SJSA1 (cell line): Measurements from ENCODE around the gene TMTC1. TPM values are rescaled to one million over a fixed set of nuclear protein-coding genes. Genes with fewer than 3 reads are reported as not detected.

ENCODE experiments used
- DNase-seq, 2 experiments: peaks; one replicate each; pipeline ENCODE4 v3.0.0-alpha.2; 2015 to 2020; ENCODE audit warnings: low spot score in 2 of 2, low read depth in 1 of 2
- H3K27ac ChIP-seq: fragments of 250-450 bp; sonication (Bioruptor Pico); 2 replicates; pipeline ENCODE4 v1.5.1; 2020; ENCODE audit warnings: mild to moderate bottlenecking, moderate library complexity
- H3K27me3 ChIP-seq: fragments of 250-450 bp; sonication (Bioruptor Pico); replicated peaks from 2 replicates; pipeline ENCODE4 v1.5.1; 2020; ENCODE audit warnings: mild to moderate bottlenecking, moderate library complexity
- H3K36me3 ChIP-seq: fragments of 250-450 bp; sonication (Bioruptor Pico); 2 replicates; pipeline ENCODE4 v1.5.1; 2020; ENCODE audit warnings: mild to moderate bottlenecking
- H3K4me1 ChIP-seq: fragments of 250-450 bp; sonication (Bioruptor Pico); replicated peaks from 2 replicates; pipeline ENCODE4 v1.6.1; 2021; ENCODE audit warnings: mild to moderate bottlenecking
- H3K4me3 ChIP-seq: fragments of 250-450 bp; sonication (Bioruptor Pico); 2 replicates; pipeline ENCODE4 v1.5.1; 2020; ENCODE audit warnings: mild to moderate bottlenecking
- H3K9me3 ChIP-seq: fragments of 250-450 bp; sonication (Bioruptor Pico); replicated peaks from 2 replicates; pipeline ENCODE4 v1.5.1; 2020; ENCODE audit warnings: mild to moderate bottlenecking
- total RNA-seq: library from RNA; depleted of rRNA; stranded (reverse); fragments of >200 nt; shearing (Covaris generic); gene quantifications from 2 replicates; pipeline ENCODE4 v1.2.3, GENCODE V29; 2014

TMTC1 gene
- total RNA-seq, 1 experiment from 2014 or later: 0.21 TPM

- Histone ChIP-seq H3K4me1 (peaks cover 7% of the 10 kb centered on the region; the same call in 1 of the 2 replicates), H3K4me3 (no peak overlapping the region), H3K27me3 (no peaks in the 10 kb centered on the region), H3K27ac (no peak overlapping the region), H3K9me3 (peaks cover 28% of the 10 kb centered on the region), H3K36me3 (no peaks in the 10 kb centered on the region)
- no peak for DNase-seq
These were observed 11.1 kb upstream of the TMTC1 start for GRCh38 chr12:29794862-29795261.

- Histone ChIP-seq H3K4me1 (peaks cover 7% of the 10 kb centered on the region; the same call in 1 of the 2 replicates), H3K4me3 (no peak overlapping the region), H3K9me3 (peaks cover 28% of the 10 kb centered on the region), H3K36me3 (no peaks in the 10 kb centered on the region), H3K27me3 (no peaks in the 10 kb centered on the region; the same call in 1 of the 2 replicates), H3K27ac (no peak overlapping the region)
- no peak for DNase-seq
These were observed 9.1 kb upstream of the TMTC1 start for GRCh38 chr12:29792853-29793252.

- no peaks in the 10 kb centered on the region for H3K36me3 ChIP-seq
- H3K4me3 ChIP-seq: no peak overlapping the region
- H3K27me3 ChIP-seq: peaks cover 1% of the 10 kb centered on the region
- peaks cover 7% of the 10 kb centered on the region; the same call in 1 of the 2 replicates for H3K4me1 ChIP-seq
- H3K9me3 ChIP-seq: peaks cover 28% of the 10 kb centered on the region
- no peak overlapping the region for H3K27ac ChIP-seq
- DNase-seq: no peak
These were observed 8.4 kb upstream of the TMTC1 start for GRCh38 chr12:29792132-29792531.

GRCh38 chr12:29782871-29783772 is 620 bp downstream of the TMTC1 start:
- Histone ChIP-seq H3K27ac (no peak overlapping the region), H3K36me3 (no peaks in the 10 kb centered on the region)
- DNase-seq: no peak

DNA sequence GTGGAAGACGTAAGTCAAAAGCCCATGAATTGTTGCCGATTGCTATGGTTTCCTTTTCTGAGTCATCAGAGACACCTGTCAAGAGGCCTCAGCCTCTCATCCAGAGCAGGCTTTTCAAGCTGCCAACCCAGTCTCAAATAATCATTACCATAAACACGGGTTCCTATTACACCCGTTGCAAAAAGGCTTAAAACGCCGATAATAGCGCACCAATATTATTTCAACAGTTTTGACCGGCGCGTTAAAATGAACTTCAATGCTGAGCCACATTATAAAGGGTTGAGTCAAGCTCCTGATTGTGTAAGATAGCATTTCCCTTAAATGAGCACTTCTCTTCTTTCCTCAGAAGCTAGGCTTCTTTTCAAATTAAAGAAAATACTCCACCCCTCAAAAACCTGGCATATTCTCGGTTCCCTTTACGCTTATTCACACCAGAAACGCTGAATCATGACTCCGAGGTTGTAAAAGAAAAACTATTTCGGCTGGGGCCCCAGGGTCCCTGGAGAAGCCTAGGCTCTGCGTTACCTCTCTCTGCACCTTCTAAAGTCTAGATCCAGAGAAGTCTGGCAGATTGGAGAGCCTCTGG is 1.4 kb downstream of the TMTC1 start:
- no peak overlapping the region for H3K27ac ChIP-seq
- peaks cover 61% of the 10 kb centered on the region for H3K27me3 ChIP-seq
- H3K36me3 ChIP-seq: no peaks in the 10 kb centered on the region
- peaks cover 14% of the 10 kb centered on the region for H3K4me1 ChIP-seq
- H3K9me3 ChIP-seq: no peaks in the 10 kb centered on the region
- DNase-seq: no peak
- H3K4me3 ChIP-seq: no peak overlapping the region

More at GRCh38 chr12:29782871-29783772, 620 bp downstream of the TMTC1 start:
- Histone ChIP-seq H3K27me3 (peaks cover 61% of the 10 kb centered on the region), H3K9me3 (no peaks in the 10 kb centered on the region), H3K4me3 (peak overlapping the region; percentile 34), H3K4me1 (peaks cover 14% of the 10 kb centered on the region)

DNA sequence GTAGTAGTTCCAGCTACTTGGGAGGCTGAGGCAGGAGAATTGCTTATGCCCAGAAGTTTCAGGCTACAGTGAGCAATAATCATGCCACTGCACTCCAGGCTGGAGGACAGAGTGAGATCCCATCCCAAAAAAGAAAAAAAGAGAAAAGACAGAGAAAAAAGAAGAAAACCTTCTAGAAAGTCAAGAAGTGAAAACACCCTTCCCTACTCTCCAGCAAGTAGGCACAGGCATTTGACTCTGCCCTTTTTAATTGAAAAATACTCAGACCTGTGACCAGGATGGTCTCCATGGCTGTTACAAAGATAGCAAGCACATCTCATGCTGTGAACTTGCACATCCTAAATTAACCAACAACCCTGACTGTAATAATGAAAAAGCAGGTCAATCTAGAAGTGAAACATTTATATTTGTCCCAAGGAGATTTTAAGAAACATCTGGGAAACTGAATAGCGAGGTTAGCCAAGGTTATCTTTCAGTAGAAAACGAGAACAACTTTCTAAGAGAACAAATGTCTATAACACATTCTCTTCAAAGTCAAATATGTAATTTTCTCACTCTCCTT is 2.0 kb downstream of the TMTC1 start:
- no peak overlapping the region for H3K27ac ChIP-seq
- H3K27me3 ChIP-seq: peaks cover 57% of the 10 kb centered on the region
- H3K4me1 ChIP-seq: peaks cover 14% of the 10 kb centered on the region
- H3K4me3 ChIP-seq: no peak overlapping the region
- H3K36me3 ChIP-seq: no peaks in the 10 kb centered on the region
- H3K9me3 ChIP-seq: no peaks in the 10 kb centered on the region
- no peak for DNase-seq

DNA sequence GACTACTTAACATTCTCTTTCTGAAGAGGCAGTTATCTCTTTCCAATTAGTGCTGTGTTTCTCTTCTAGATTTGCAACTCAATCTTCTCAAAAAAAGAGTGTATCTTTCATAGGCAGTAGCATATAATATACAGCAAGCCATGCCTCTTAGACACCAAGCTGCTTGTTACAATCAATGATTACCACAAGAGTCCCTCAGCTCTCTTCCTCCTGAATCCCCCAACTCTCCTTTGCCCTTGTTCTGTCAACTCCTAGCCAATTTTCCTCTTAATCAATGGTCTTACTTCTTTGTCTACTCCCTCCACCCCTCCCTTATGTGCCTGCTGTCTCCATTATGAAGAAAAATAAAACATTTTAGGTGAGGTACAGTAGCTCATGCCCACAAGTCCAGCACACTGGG is 2.6 kb downstream of the TMTC1 start:
- H3K4me3 ChIP-seq: no peak overlapping the region
- H3K36me3 ChIP-seq: no peaks in the 10 kb centered on the region
- peaks cover 57% of the 10 kb centered on the region for H3K27me3 ChIP-seq
- no peak for DNase-seq
- H3K4me1 ChIP-seq: peaks cover 14% of the 10 kb centered on the region
- no peaks in the 10 kb centered on the region for H3K9me3 ChIP-seq
- no peak overlapping the region for H3K27ac ChIP-seq

GRCh38 chr12:29780084-29780483 is 3.7 kb downstream of the TMTC1 start:
- H3K9me3 ChIP-seq: no peaks in the 10 kb centered on the region
- peaks cover 47% of the 10 kb centered on the region for H3K27me3 ChIP-seq
- no peak overlapping the region for H3K4me3 ChIP-seq
- no peaks in the 10 kb centered on the region for H3K36me3 ChIP-seq
- no peak for DNase-seq
- H3K4me1 ChIP-seq: peaks cover 14% of the 10 kb centered on the region
- no peak overlapping the region for H3K27ac ChIP-seq

DNA sequence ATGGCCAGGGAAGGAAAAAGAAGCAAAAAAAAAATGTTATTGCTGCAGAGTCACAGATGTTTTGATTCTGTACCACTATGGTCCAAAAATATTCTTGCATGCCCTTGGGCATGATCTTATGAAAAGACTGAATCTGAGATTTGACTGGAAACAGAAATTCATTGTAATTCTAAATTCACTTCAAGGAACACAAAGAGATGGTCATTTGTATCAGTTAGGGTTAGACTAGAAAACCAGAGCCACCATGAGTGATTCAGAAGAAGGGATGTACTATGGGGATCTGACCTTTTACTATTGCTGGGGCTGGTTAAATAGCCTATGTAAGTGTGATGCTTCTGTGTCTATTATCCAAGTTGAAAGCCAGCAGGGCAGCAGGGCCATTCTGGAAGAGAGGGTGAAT is 5.2 kb downstream of the TMTC1 start:
- Histone ChIP-seq H3K4me3 (no peak overlapping the region), H3K36me3 (no peaks in the 10 kb centered on the region), H3K27ac (no peak overlapping the region), H3K4me1 (peaks cover 6% of the 10 kb centered on the region), H3K9me3 (no peaks in the 10 kb centered on the region), H3K27me3 (peaks cover 33% of the 10 kb centered on the region)
- DNase-seq: no peak

- Histone ChIP-seq H3K27me3 (no peaks in the 10 kb centered on the region), H3K4me3 (no peak overlapping the region), H3K27ac (no peak overlapping the region), H3K9me3 (no peaks in the 10 kb centered on the region), H3K4me1 (no peaks in the 10 kb centered on the region), H3K36me3 (no peaks in the 10 kb centered on the region)
- no peak for DNase-seq
These were observed 10.7 kb downstream of the TMTC1 start for GRCh38 chr12:29773076-29773475.

- Histone ChIP-seq H3K4me3 (no peak overlapping the region), H3K4me1 (no peaks in the 10 kb centered on the region), H3K27me3 (no peaks in the 10 kb centered on the region; the same call in 1 of the 2 replicates), H3K27ac (no peak overlapping the region), H3K36me3 (no peaks in the 10 kb centered on the region), H3K9me3 (no peaks in the 10 kb centered on the region)
- DNase-seq: no peak
These were observed 12.0 kb downstream of the TMTC1 start for GRCh38 chr12:29771786-29772185.

GRCh38 chr12:29771165-29771564 is 12.6 kb downstream of the TMTC1 start:
- no peak overlapping the region for H3K27ac ChIP-seq
- no peaks in the 10 kb centered on the region for H3K9me3 ChIP-seq
- no peaks in the 10 kb centered on the region; the same call in 1 of the 2 replicates for H3K27me3 ChIP-seq
- no peaks in the 10 kb centered on the region for H3K4me1 ChIP-seq
- no peak for DNase-seq
- H3K36me3 ChIP-seq: no peaks in the 10 kb centered on the region
- no peak overlapping the region for H3K4me3 ChIP-seq

GRCh38 chr12:29769162-29769858 is 14.4 kb downstream of the TMTC1 start:
- H3K36me3 ChIP-seq: no peaks in the 10 kb centered on the region
- no peak overlapping the region for H3K27ac ChIP-seq
- no peaks in the 10 kb centered on the region; the same call in 1 of the 2 replicates for H3K27me3 ChIP-seq
- no peak for DNase-seq
- no peak overlapping the region for H3K4me3 ChIP-seq
- H3K4me1 ChIP-seq: no peaks in the 10 kb centered on the region
- no peaks in the 10 kb centered on the region for H3K9me3 ChIP-seq
